HEK293T (cell line): ENCODE data around the gene PTGER1.
A peak's percentile ranks its signal among the peaks of the same experiment; 100 is the strongest.

Experiments used
- CTCF ChIA-PET: fragments of 350-600 bp; formaldehyde crosslinking; extraction: SDS; loops from one replicate; lab custom pipeline; 2021; ENCODE audit warnings: antibody characterized with exemption, inconsistent platforms; lab: Yijun Ruan, JAX
- POLR2A ChIA-PET: fragments of 350-600 bp; formaldehyde crosslinking; extraction: SDS; loops from one replicate; lab custom pipeline; 2020; ENCODE audit warnings: antibody characterized with exemption, inconsistent platforms; lab: Yijun Ruan, JAX
- DNase-seq: peaks from one replicate; pipeline ENCODE4 v3.0.0; 2012; ENCODE audit warnings: mixed read lengths; ENCODE audit errors: extremely low spot score
- ARNT ChIP-seq: fragments of 450-650 bp; IDR thresholded peaks from 2 replicates; pipeline ENCODE4 v1.6.1; 2017; ENCODE audit warnings: mild to moderate bottlenecking
- BHLHE40 ChIP-seq: fragments of 450-650 bp; IDR thresholded peaks from 2 replicates; pipeline ENCODE4 v1.6.1; 2016; ENCODE audit warnings: mild to moderate bottlenecking, moderate library complexity, borderline replicate concordance
- CTBP1 ChIP-seq: fragments of 450-650 bp; IDR thresholded peaks from 2 replicates; pipeline ENCODE4 v1.6.1; 2016; ENCODE audit warnings: borderline replicate concordance
- ELF4 ChIP-seq: fragments of 450-650 bp; IDR thresholded peaks from 2 replicates; pipeline ENCODE4 v1.6.1; 2017; ENCODE audit warnings: antibody characterized with exemption
- FOXA1 ChIP-seq: fragments of 450-650 bp; IDR thresholded peaks from 2 replicates; pipeline ENCODE4 v1.6.1; 2016; ENCODE audit warnings: mild to moderate bottlenecking
- FOXK2 ChIP-seq: fragments of 450-650 bp; IDR thresholded peaks from 2 replicates; pipeline ENCODE4 v1.6.1; 2016; ENCODE audit warnings: mild to moderate bottlenecking
- FOXM1 ChIP-seq: fragments of 450-650 bp; IDR thresholded peaks from 2 replicates; pipeline ENCODE4 v1.6.1; 2017; ENCODE audit warnings: mild to moderate bottlenecking, borderline replicate concordance
- HDGF ChIP-seq: fragments of 450-650 bp; IDR thresholded peaks from 2 replicates; pipeline ENCODE4 v1.6.1; 2017; ENCODE audit warnings: antibody characterized with exemption, borderline replicate concordance
- L3MBTL2 ChIP-seq: fragments of 450-650 bp; conservative IDR thresholded peaks from 2 replicates; pipeline ENCODE4 v1.6.1; 2016; ENCODE audit warnings: mild to moderate bottlenecking
- LEF1 ChIP-seq: fragments of 450-650 bp; IDR thresholded peaks from 2 replicates; pipeline ENCODE4 v1.6.1; 2017; ENCODE audit warnings: mild to moderate bottlenecking, borderline replicate concordance
- NFRKB ChIP-seq: fragments of 450-650 bp; IDR thresholded peaks from 2 replicates; pipeline ENCODE4 v1.6.1; 2016; ENCODE audit warnings: mild to moderate bottlenecking, moderate library complexity
- SP1 ChIP-seq: fragments of 450-650 bp; IDR thresholded peaks from 2 replicates; pipeline ENCODE4 v1.6.1; 2017
- SUZ12 ChIP-seq: fragments of 450-650 bp; IDR thresholded peaks from 2 replicates; pipeline ENCODE4 v1.6.1; 2016; ENCODE audit warnings: mild to moderate bottlenecking
- TARDBP ChIP-seq: fragments of 450-650 bp; IDR thresholded peaks from 2 replicates; pipeline ENCODE4 v1.6.1; 2016
- ZNF384 ChIP-seq: fragments of 450-650 bp; IDR thresholded peaks from 2 replicates; pipeline ENCODE4 v1.6.1; 2016
- TF ChIP-seq, protein P1 (sequence below): fragments of 450-650 bp; IDR thresholded peaks from 2 replicates; pipeline ENCODE4 v1.6.1; 2016

PTGER1 gene, protein sequence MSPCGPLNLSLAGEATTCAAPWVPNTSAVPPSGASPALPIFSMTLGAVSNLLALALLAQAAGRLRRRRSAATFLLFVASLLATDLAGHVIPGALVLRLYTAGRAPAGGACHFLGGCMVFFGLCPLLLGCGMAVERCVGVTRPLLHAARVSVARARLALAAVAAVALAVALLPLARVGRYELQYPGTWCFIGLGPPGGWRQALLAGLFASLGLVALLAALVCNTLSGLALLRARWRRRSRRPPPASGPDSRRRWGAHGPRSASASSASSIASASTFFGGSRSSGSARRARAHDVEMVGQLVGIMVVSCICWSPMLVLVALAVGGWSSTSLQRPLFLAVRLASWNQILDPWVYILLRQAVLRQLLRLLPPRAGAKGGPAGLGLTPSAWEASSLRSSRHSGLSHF

DNA sequence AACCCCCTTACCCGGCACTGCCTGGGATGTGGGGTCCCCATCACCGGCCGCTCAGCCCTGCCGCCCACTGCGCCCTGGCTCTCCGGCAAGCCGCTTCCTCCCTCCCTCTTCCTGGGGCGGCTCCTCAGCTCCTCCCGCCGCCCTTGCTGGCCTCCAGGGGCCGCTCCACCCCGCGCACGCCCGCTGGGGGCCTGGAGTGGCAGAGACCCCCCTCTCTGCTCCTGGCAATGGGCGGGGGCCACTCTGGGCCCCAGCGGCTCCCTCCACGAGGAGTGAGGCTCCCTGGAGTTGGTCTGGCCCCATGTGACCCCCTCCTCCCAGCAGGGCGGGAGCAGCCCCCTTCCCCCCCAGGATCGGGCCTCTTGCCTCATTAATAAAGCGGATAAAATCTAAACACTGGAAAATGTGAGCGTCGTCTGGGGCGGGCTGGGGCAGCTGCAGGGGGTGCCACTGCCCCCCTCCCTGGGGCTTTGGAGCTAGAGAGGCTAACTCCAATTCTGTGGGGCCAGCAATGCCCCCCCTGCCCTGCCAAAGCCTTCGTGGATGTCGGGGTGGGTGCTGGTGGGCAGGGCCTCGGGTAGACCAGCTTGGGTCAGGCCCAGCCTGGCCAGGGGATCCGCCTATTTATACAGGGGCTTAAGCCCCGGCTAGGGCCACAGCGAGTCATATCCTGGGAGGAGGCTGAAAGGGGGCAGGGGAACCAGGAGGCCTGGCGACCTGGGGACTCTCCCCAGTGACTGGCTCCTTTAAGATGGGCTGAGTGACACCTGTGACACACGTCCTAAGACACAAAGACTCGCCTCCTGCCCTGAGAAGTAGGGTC lies at the start of gene PTGER1:
TSS of gene PTGER1 (minus strand) at position 104 of the 823 bp plus-strand sequence. CDS start 1,034 bp downstream, outside the sequence.
- no peak for TF ChIP-seq SUZ12
- TF ChIP-seq FOXA1 = no peak
- TF ChIP-seq BHLHE40 = no peak
- no peak for TF ChIP-seq CTBP1
- TF ChIP-seq TARDBP = no peak
- no peak for TF ChIP-seq L3MBTL2
- TF ChIP-seq FOXK2 = no peak
- no peak for TF ChIP-seq ARNT
- no peak for TF ChIP-seq FOXM1
- no peak for TF ChIP-seq LEF1
- no peak for TF ChIP-seq ELF4
- TF ChIP-seq ZNF384 = no peak
- ChIA-PET POLR2A (no interaction called here), CTCF (interaction anchor here (0.9 kb wide), 1 partner anchor 69 kb away, joined by 3 read pairs; no protein-coding TSS in a partner anchor)
- no peak for DNase-seq

DNA sequence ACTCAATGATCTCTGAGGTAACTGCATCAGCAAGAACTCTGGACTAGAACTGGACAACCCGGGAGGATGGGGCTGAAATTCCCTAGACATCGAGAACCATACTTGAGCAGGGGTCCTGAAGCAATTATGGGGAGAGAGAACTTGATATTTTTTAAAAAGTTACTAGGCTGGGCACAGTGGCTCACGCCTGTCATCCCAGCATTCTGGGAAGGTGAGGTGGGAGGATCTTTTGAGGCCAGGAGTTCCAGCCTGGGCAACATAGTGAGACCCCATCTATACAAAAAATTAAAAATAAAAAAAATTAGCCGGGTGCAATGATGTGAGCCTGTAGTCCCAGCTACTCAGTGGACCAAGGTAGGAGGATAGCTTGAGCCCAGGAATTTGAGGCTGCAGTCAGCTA lies 45.4 kb upstream of the PTGER1 start:
- no peak for TF ChIP-seq CTBP1
- TF ChIP-seq LEF1 = no peak
- TF ChIP-seq HDGF = no peak
- no peak for TF ChIP-seq NFRKB
- no peak for TF ChIP-seq TARDBP
- no peak for TF ChIP-seq FOXK2
- TF ChIP-seq SP1 = no peak
- TF ChIP-seq ELF4 = no peak
- no peak for TF ChIP-seq FOXM1
- TF ChIP-seq BHLHE40 = no peak
- TF ChIP-seq FOXA1 = no peak
- POLR2A ChIA-PET = interaction anchor here (1.2 to 1.4 kb wide), 2 partner anchors 12 to 34 kb away, joined by 3 read pairs; no protein-coding TSS in a partner anchor
- no peak for DNase-seq

DNA sequence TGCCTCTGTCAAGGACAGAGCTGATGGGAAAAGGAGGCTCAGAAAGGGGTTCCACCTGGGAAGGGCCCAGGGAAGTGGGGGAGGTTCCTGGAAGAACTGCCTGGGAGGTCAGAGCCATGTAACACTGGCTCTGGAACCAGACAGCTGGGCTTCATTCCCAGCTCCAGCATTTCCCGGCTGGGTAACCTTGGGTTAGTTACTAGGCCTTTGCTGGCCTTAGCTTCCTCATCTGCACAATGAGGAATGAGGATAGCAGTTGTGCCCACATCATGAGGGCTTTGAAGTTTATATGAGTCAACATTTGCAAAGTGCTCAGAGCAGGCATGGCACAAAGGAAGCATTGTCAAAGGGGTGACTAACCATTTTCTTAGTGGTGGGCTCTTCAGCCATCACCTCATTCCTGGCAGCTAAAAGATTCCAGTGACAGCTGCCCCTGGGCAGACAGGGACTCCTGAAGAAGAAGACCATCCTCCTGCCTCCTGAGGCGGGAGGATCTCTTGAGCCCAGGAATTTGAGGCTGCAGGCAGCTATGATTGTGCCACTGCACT lies 44.8 kb upstream of the PTGER1 start:
- ChIA-PET POLR2A (interaction anchor here (1.2 to 1.4 kb wide), 2 partner anchors 13 to 34 kb away, joined by 3 read pairs; no protein-coding TSS in a partner anchor), CTCF (no interaction called here)
- DNase-seq = no peak
- TF ChIP-seq, protein P1, sequence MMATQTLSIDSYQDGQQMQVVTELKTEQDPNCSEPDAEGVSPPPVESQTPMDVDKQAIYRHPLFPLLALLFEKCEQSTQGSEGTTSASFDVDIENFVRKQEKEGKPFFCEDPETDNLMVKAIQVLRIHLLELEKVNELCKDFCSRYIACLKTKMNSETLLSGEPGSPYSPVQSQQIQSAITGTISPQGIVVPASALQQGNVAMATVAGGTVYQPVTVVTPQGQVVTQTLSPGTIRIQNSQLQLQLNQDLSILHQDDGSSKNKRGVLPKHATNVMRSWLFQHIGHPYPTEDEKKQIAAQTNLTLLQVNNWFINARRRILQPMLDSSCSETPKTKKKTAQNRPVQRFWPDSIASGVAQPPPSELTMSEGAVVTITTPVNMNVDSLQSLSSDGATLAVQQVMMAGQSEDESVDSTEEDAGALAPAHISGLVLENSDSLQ = no peak
- TF ChIP-seq CTBP1 (no peak), L3MBTL2 (no peak), FOXA1 (no peak), SUZ12 (no peak), FOXK2 (no peak), LEF1 (no peak), ARNT (no peak), ZNF384 (no peak), BHLHE40 (no peak), FOXM1 (no peak), TARDBP (no peak), SP1 (no peak)

More for the DNA sequence above, 45.4 kb upstream of the PTGER1 start:
- CTCF ChIA-PET = no interaction called here

DNA sequence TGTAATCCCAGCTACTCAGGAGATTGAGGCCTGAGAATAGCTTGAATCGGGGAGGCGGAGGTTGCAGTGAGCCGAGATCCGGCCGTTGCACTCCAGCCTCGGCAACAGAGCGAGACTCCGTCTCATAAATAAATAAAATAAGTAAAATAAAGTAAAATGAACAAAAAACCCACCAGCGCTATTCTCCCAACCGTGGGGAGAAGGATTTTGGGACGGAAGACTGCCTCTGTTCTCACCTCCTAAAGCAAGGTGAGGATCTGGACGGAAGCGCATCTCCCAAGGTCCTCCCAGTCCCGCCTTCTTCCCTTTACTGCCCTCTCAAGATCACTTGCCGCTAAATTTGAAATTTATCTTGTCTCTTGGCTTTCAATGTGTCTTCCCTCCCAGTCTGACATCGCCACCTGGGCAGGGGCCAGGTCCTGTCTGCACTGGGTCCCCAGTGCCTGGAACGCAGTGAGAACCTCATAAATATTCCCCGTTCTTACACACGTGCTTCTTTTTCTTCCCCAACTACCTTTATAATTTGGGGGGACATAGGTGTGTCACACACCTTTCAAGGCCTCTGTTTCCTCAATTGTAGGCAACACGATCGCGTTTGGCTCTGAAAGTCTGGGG lies 44.2 kb upstream of the PTGER1 start:
- no peak for DNase-seq
- TF ChIP-seq CTBP1 (no peak), ZNF384 (no peak), TARDBP (no peak), L3MBTL2 (no peak), SUZ12 (no peak), SP1 (no peak), BHLHE40 (no peak), FOXA1 (no peak)
- TF ChIP-seq, protein P1 = no peak
- POLR2A ChIA-PET = interaction anchor here (1.1 to 1.9 kb wide), 4 partner anchors 10 to 35 kb away, joined by 3 to 53 read pairs (median 8); no protein-coding TSS in a partner anchor
- CTCF ChIA-PET = no interaction called here

DNA sequence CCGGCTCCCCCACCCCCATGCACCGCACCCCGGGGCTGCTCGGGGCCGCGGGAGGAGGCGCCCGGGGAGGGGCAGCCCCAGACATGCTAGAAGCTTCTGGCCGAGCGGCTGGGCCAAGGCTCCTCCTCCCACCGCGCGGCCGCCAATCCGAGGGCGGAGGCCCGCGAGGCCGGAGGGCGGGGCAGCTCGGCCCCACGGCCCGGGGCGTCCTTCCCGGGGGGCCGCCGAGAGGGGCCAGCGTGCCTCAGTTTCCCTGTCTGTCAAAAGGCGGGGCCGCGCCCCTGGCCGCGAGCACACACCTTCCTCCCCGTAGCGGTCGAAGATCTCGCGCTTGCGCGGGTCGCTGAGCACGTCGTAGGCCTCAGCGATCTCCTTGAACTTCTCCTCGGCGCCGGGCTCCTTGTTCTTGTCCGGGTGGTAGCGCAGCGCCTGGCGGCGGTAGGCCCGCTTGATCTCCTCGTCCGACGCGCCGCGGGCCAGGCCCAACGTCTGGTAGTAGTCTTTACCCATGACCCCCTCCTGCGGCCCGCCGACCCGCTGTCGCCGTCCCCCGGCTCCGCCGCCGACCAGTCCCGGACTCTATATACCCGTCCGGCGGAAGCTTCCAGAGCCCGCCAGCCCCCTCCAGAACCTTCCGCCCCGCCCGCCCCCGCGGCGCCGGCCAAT lies 42.8 kb upstream of the PTGER1 start, which contains the start of gene DNAJB1:
TSS of gene DNAJB1 (minus strand) at position 558 of the 666 bp plus-strand sequence. CDS start at position 510, 48 bp downstream.
- ChIA-PET CTCF (interaction anchor here (1.9 kb wide), 1 partner anchor 14 kb away, joined by 7 read pairs; no protein-coding TSS in a partner anchor), POLR2A (interaction anchor here (0.5 to 2.0 kb wide), 24 partner anchors 8 to 832 kb away, joined by 3 to 53 read pairs (median 5); partner anchors contain the start of genes GIPC1 and NDUFB7)
- TF ChIP-seq SUZ12 (no peak), FOXA1 (no peak), FOXM1 (peak; percentile 26; the same call in 1 of the 2 replicates), NFRKB (no peak)
- DNase-seq = peak; percentile 69
